Activated T-cell treated with anti-CD3 and anti-CD28 coated beads, Interleukin-2, amount 50 U/mL, for 4 hours (primary cell): ENCODE data around the gene TBC1D14. TPM values are rescaled to one million over a fixed set of nuclear protein-coding genes. Genes with fewer than 3 reads are reported as not detected.
"Not testable (repeated sequence)": the region's sequence is repeated elsewhere in the genome, so short reads cannot be mapped to it uniquely, and the experiment has no call there.

Experiments used
- ATAC-seq, 2 donors: fragments of 200-7000 bp; cut with Tn5 transposase; one replicate each; pipeline ENCODE4 v1.10.0; 2021
- DNase-seq: peaks from one replicate; pipeline ENCODE4 v3.0.0-alpha.2; 2020
- H3K27me3 Mint-ChIP-seq: one replicate; pipeline ENCODE4 v1.8.0; 2021; ENCODE audit warnings: low read depth, mixed read lengths
- H3K36me3 Mint-ChIP-seq: one replicate; pipeline ENCODE4 v1.8.0; 2022; ENCODE audit warnings: mixed read lengths; ENCODE audit not compliant: insufficient read depth
- H3K4me1 Mint-ChIP-seq: one replicate; pipeline ENCODE4 v1.8.0; 2021; ENCODE audit warnings: low read depth, mixed read lengths
- H3K4me3 Mint-ChIP-seq: one replicate; pipeline ENCODE4 v1.8.0; 2021; ENCODE audit warnings: mild to moderate bottlenecking, moderate library complexity, mixed read lengths
- H3K9me3 Mint-ChIP-seq: one replicate; pipeline ENCODE4 v1.8.0; 2021; ENCODE audit warnings: mixed read lengths
- total RNA-seq, 3 donors: library from RNA; stranded (reverse); gene quantifications; one replicate each; pipeline ENCODE4 v1.2.1, GENCODE V29; 2021

Gene TBC1D14
- total RNA-seq, 3 donors from 2014 or later = 39.8 to 45.7 (median 41.7) TPM

DNA sequence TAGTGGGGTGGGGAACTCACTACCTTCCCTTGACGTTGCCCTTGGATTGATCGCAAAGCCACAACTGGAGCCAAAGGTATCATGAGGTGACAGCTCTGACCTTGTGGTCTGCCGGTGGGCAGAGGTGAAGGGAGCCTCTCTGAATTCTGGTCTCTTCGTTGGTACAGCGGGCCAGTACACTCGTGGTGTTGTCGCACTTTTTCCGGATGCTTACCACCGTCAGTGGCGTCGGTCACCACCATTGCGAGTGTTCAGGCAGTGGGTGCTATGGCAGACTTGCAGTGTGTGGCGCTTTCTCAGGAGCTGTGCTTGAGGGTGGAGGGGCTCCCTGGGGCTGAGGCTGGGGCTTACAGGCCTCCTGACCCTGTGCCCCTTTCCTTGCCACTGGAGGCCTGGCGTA lies 163.4 kb downstream of the TBC1D14 start:
- Mint-ChIP-seq H3K27me3 (no peaks in the 10 kb centered on the region), H3K4me1 (peaks cover 15% of the 10 kb centered on the region), H3K4me3 (no peak overlapping the region), H3K9me3 (no peaks in the 10 kb centered on the region), H3K36me3 (no peaks in the 10 kb centered on the region)
- ATAC-seq = no peak
- DNase-seq = no peak

DNA sequence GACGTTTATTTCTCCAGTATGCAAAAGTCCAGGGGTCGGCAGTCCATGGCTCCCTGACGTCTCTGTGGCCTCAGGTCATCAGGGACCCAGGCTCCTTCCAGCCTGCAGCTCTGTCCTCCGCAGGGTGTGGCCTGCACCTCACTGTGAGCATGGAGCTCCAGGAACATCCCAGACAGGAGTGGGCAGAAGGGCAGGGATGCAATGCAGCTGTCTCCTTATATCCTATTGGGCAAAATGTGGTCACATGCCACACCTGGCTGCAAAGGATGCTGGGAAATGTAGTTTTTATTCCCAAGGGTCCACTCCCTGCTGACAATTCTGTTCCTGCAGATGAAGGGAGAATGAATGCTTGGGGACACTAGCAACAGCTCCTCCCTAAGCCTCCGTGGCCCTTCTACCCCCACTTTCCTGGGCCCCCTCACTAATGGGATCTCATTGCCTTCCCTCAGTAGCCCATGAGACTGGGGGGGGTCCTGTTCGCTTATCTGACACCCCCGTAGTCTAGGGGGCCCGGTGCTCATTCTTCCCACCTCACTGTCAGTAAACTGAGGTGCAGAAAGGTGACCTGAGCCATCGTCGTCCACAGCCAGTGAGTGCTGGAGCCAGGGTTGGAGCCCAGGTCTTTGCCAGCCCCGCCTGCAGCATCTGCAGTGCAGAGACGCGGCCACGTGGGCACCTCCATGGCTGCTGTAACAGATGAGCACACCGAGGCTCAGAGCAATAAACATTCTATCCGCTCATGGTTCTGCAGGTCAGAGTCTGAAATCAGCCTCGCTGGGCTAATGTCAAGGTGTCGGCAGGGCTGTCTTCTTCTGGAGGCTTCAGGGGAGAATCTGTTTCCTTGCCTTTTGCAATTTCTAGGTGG lies 164.1 kb downstream of the TBC1D14 start:
- ATAC-seq = no peak
- H3K9me3 Mint-ChIP-seq = no peaks in the 10 kb centered on the region
- H3K36me3 Mint-ChIP-seq = no peaks in the 10 kb centered on the region
- no peak for DNase-seq
- no peaks in the 10 kb centered on the region for H3K27me3 Mint-ChIP-seq
- no peak overlapping the region for H3K4me3 Mint-ChIP-seq
- peaks cover 10% of the 10 kb centered on the region for H3K4me1 Mint-ChIP-seq

DNA sequence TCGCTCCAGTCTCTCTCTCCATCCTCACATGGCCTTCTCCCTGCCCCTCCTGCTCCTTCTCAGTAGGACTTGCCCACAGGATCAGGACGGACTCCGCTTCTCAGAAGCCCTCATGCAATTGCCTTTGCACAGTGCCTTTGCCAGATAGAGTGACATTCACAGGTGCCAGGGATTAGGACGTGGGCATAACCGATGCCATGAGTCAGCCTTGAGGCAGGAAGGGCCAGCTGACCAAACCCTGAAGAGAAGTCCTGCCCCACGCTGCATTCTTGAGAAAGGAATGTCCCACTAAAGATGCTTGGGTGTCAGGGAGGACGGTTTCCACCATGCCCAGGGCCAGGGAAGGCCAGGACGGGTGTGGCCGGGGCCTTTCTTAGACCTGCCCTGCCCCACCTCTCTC lies 164.8 kb downstream of the TBC1D14 start:
- no peak overlapping the region for H3K4me3 Mint-ChIP-seq
- ATAC-seq (no peak), DNase-seq (no peak)
- no peaks in the 10 kb centered on the region for H3K9me3 Mint-ChIP-seq
- H3K4me1 Mint-ChIP-seq = peaks cover 8% of the 10 kb centered on the region
- H3K27me3 Mint-ChIP-seq = no peaks in the 10 kb centered on the region
- H3K36me3 Mint-ChIP-seq = no peaks in the 10 kb centered on the region

DNA sequence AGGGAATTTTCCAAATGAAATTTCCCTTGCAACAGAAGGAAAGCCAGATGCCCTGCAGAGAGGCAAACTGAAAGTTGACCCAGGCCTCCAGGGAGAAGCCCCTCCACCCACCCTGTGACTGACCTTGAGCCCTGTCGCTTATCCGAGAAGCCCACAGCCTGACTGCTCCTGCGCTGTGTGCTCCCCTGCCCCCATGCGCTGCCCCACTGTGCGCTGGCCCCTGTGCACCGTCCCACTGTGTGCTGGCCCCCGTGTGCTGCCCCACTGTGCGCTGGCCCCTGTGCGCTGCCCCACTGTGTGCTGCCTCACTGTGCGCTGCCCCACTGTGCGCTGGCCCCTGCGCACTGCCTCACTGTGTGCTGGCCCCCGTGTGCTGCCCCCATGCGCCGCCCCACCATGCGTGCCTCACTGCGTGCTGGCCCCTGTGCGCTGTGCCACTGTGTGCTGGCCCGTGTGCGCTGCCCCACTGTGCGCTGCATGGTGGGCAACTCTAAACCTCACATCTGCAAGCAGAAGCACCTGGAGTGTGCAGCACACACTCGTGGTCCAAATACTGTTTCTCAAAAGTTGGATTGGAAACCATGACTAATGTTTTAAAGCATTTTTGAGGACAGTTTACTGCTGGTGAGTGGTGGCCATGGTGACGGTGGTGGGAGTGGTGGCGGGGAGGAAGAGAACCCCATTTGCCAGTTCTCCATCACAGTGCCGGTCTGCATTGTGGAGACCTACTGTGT lies 166.5 kb downstream of the TBC1D14 start:
- Mint-ChIP-seq H3K36me3 (no peaks in the 10 kb centered on the region), H3K27me3 (peaks cover 5% of the 10 kb centered on the region), H3K9me3 (peaks cover 6% of the 10 kb centered on the region), H3K4me3 (no peak overlapping the region), H3K4me1 (no peaks in the 10 kb centered on the region)
- no peak for DNase-seq
- no peak for ATAC-seq

DNA sequence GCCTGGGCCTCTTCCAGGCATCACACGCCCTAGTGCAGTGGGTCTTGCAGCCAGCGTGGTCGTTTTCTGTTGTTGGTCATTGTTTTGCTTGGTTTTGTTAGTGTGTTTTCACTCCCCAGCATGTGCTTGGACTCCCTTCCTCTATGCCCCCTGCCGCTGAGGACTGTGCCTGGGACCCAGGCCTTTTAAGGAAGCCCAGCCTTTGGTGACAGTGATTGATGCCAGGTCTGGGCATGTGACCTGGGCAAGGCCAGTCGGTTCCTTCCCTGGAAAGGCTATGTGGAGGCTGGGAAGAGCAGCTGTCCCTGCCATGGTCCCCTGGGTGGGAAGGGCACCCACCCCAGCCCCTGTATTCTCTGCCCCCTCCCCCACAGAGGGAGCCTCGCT lies 167.1 kb downstream of the TBC1D14 start:
- ATAC-seq (no peak), DNase-seq (no peak)
- H3K4me3 Mint-ChIP-seq = no peak overlapping the region
- no peaks in the 10 kb centered on the region for H3K4me1 Mint-ChIP-seq
- no peaks in the 10 kb centered on the region for H3K36me3 Mint-ChIP-seq
- H3K9me3 Mint-ChIP-seq = peaks cover 6% of the 10 kb centered on the region
- H3K27me3 Mint-ChIP-seq = peaks cover 6% of the 10 kb centered on the region

DNA sequence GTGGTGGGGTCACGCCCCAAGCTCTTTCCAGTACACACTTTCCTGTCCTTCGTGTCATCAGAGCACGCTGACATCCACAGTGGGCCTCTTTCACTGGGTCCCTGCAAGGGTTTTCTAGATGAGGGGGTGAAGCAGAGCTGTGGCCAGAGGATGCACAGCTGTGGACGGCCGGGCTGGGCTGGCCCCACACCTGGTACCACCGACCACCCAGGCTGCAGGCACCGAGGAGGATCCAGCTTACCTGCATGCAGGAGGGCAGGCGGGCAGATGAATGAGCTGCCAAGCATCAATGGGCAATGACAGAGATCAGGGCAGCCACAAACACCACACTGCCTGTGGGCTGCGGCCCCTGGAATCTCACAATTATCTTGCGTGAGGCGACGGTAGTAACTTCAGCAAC lies 167.7 kb downstream of the TBC1D14 start:
- peaks cover 6% of the 10 kb centered on the region for H3K9me3 Mint-ChIP-seq
- DNase-seq (no peak), ATAC-seq (no peak)
- H3K27me3 Mint-ChIP-seq = peaks cover 11% of the 10 kb centered on the region
- H3K4me1 Mint-ChIP-seq = no peaks in the 10 kb centered on the region
- H3K4me3 Mint-ChIP-seq = no peak overlapping the region
- no peaks in the 10 kb centered on the region for H3K36me3 Mint-ChIP-seq

DNA sequence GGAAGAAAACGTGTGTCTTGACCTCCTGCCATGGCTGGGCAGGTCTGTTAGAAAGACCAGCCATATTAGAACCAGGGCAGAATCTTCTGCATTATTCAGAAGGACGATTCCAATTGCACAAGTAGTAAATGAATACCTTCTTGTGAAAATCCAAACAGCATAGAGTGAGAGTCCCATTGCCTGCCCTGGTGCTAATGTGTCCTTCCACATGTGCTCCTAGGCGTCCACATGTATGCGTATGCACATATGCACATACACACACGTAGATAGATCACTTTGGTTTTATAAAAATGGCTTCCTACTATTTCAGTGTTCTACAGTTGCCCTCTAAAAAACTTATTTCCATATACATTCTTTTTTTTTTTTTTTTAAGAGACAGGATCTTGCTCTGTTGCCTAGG lies 168.4 kb downstream of the TBC1D14 start:
- H3K4me3 Mint-ChIP-seq = no peak overlapping the region
- H3K9me3 Mint-ChIP-seq = peaks cover 6% of the 10 kb centered on the region
- peaks cover 16% of the 10 kb centered on the region for H3K27me3 Mint-ChIP-seq
- no peaks in the 10 kb centered on the region for H3K4me1 Mint-ChIP-seq
- H3K36me3 Mint-ChIP-seq = no peaks in the 10 kb centered on the region
- ATAC-seq = no peak
- DNase-seq = no peak

DNA sequence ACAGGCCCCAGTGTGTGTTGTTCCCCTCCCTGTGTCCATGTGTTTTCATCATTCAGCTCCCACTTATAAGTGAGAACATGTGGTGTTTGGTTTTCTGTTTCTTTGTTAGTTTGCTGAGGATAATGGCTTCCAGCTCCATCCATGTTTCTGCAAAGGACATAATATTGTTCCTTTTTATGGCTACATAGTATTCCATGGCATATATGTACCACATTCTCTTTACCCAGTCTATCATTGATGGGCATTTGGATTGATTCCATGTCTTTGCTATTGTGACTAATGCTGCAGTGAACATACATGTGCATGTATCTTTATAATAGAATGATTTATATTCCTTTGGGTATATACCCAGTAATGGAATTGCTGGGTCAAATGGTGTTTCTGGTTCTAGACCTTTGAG lies 169.9 kb downstream of the TBC1D14 start:
- peaks cover 26% of the 10 kb centered on the region for H3K27me3 Mint-ChIP-seq
- not testable (repeated sequence) for H3K9me3 Mint-ChIP-seq, ATAC-seq, H3K4me3 Mint-ChIP-seq, H3K4me1 Mint-ChIP-seq, H3K36me3 Mint-ChIP-seq, DNase-seq

DNA sequence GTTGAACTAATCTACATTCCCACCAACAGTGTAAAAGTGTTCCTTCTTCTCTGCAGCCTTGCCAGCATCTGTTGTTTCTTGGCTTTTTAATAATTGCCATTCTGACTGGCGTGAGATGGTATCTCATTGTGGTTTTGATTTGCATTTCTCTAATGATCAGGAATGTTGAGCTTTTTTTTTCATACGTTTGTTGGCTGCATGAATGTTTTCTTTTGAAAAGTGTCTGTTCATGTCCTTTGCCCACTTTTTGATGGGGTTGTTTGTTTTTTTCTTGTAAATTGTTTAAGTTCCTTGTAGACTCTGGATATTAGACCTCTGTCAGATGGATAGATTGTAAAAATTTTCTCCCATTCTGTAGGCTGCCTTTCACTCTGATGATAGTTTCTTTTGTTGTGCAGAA lies 170.3 kb downstream of the TBC1D14 start:
- not testable (repeated sequence) for H3K4me1 Mint-ChIP-seq, H3K9me3 Mint-ChIP-seq, H3K4me3 Mint-ChIP-seq, DNase-seq, H3K36me3 Mint-ChIP-seq, ATAC-seq
- peaks cover 30% of the 10 kb centered on the region for H3K27me3 Mint-ChIP-seq

Other genes starting within 250 kb of the TBC1D14 start
- 1 to 10 TPM in 2 of 3 donors, not detected in 1; 1.3 to 2.8 TPM for gene S100P, start 215.9 kb upstream of the TBC1D14 start, total RNA-seq
- gene MRFAP1L1, start 200.0 kb upstream of the TBC1D14 start, total RNA-seq = 10 to 100 TPM; 47.0 to 53.2 (median 52.4) TPM
- 10 to 100 TPM; 24.4 to 27.4 (median 26.0) TPM for gene BLOC1S4, start 193.7 kb upstream of the TBC1D14 start, total RNA-seq
- gene KIAA0232, start 127.1 kb upstream of the TBC1D14 start, total RNA-seq = 10 to 100 TPM; 14.5 to 20.0 (median 18.9) TPM
- 10 to 100 TPM; 16.9 to 21.3 (median 17.0) TPM for gene TADA2B, start 133.5 kb downstream of the TBC1D14 start, total RNA-seq
- gene GRPEL1, start 158.2 kb downstream of the TBC1D14 start, total RNA-seq = 100 to 1,000 TPM; 129 to 146 (median 136) TPM